ENCODE results near the gene OOSP4A.

The OOSP4A gene

DNA sequence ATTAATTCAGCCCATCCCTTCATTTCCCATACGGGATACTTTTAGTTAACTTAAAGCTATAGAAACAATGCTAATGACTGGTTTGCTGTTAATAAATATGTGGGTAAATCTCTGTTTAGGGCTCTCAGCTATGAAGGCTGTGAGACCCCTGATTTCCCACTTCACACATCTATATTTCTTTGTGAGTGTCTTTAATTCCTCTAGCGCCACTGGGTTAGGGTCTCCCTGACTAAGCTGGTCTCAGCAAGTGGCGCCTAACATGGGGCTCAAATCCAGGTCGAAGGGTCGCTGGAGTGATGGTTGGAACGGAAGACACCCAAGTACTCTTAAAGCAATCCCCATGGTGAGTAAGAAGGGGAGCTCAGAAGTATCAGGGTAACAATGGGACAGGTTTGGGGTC is 40.0 kb upstream of the OOSP4A start:
- Histone ChIP-seq H3F3A (ENCODE audit: insufficient read depth, low read length) (no peaks in the 10 kb centered on the region), H3K79me2 (ENCODE audit: low read length) (no peaks in the 10 kb centered on the region), H4K20me1 (ENCODE audit: insufficient read depth, low read length) (no peaks in the 10 kb centered on the region), H3K9me2 (replicated peaks; ENCODE audit: insufficient read depth, low read length) (no peaks in the 10 kb centered on the region), H3K4me3 (ENCODE audit: low read length) (no peak overlapping the region), H3K9me3 (replicated peaks; ENCODE audit: insufficient read depth, low read length) (no peaks in the 10 kb centered on the region), H3K27me3 (replicated peaks; ENCODE audit: insufficient read depth, low read length) (no peaks in the 10 kb centered on the region), H3K36me3 (replicated peaks; ENCODE audit: insufficient read depth, low read length) (no peaks in the 10 kb centered on the region), H2AFZ (ENCODE audit: low read length) (no peak overlapping the region), H3K27ac (ENCODE audit: low read length) (no peak overlapping the region), H3K4me2 (ENCODE audit: low read depth, low read length) (no peak overlapping the region), H3K9ac (ENCODE audit: low read length) (no peak overlapping the region), H3K4me1 (ENCODE audit: low read length) (0 out of 2 replicates have a peak, but pooled peaks cover 2% of the 10 kb centered on the region)
- TF ChIP-seq EZH2phosphoT487 (IDR thresholded peaks at IDR 0.05; ENCODE audit: low read length) = no peak
- TF ChIP-seq EZH2 (optimal IDR thresholded peaks at IDR 0.05; ENCODE audit: low read depth, low read length) = no peak
- TF ChIP-seq, protein P1, sequence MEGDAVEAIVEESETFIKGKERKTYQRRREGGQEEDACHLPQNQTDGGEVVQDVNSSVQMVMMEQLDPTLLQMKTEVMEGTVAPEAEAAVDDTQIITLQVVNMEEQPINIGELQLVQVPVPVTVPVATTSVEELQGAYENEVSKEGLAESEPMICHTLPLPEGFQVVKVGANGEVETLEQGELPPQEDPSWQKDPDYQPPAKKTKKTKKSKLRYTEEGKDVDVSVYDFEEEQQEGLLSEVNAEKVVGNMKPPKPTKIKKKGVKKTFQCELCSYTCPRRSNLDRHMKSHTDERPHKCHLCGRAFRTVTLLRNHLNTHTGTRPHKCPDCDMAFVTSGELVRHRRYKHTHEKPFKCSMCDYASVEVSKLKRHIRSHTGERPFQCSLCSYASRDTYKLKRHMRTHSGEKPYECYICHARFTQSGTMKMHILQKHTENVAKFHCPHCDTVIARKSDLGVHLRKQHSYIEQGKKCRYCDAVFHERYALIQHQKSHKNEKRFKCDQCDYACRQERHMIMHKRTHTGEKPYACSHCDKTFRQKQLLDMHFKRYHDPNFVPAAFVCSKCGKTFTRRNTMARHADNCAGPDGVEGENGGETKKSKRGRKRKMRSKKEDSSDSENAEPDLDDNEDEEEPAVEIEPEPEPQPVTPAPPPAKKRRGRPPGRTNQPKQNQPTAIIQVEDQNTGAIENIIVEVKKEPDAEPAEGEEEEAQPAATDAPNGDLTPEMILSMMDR (IDR thresholded peaks at IDR 0.05; ENCODE audit: low read length) = no peak
- DNase-seq = no peak

DNA sequence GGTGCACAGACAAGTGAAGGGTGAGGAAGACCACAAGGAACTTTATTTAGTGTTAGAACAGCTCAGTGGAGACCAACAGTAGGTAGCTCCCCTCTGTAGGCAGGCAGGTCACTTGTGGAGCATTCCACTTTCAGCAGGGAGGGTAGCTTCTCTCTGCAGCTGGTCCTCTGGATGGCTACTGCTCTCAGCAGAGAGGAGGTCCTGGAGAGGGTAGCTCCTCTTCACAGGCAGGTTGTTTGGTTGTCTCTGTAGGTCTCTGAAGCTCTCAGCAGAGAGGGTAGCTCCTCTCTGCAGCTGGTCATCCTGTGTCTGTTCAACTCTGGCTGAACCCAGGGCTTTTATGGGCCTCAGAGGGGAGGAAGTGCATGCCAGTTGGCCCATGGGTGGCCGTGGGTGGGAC is 32.1 kb upstream of the OOSP4A start:
- Histone ChIP-seq H3K79me2 (ENCODE audit: low read length) (no peaks in the 10 kb centered on the region), H3K36me3 (replicated peaks; ENCODE audit: insufficient read depth, low read length) (no peaks in the 10 kb centered on the region), H4K20me1 (ENCODE audit: insufficient read depth, low read length) (no peaks in the 10 kb centered on the region), H3K9me2 (replicated peaks; ENCODE audit: insufficient read depth, low read length) (no peaks in the 10 kb centered on the region), H3K27me3 (replicated peaks; ENCODE audit: insufficient read depth, low read length) (no peaks in the 10 kb centered on the region), H2AFZ (ENCODE audit: low read length) (no peak overlapping the region), H3K4me3 (ENCODE audit: low read length) (no peak overlapping the region), H3K9ac (ENCODE audit: low read length) (no peak overlapping the region), H3K4me1 (ENCODE audit: low read length) (no peaks in the 10 kb centered on the region), H3F3A (ENCODE audit: insufficient read depth, low read length) (no peaks in the 10 kb centered on the region), H3K9me3 (replicated peaks; ENCODE audit: insufficient read depth, low read length) (no peaks in the 10 kb centered on the region), H3K27ac (ENCODE audit: low read length) (no peak overlapping the region), H3K4me2 (ENCODE audit: low read depth, low read length) (no peak overlapping the region)
- DNase-seq = no peak
- TF ChIP-seq EZH2 (optimal IDR thresholded peaks at IDR 0.05; ENCODE audit: low read depth, low read length) (no peak), EZH2phosphoT487 (IDR thresholded peaks at IDR 0.05; ENCODE audit: low read length) (no peak)
- TF ChIP-seq, protein P1 (IDR thresholded peaks at IDR 0.05; ENCODE audit: low read length) = no peak

DNA sequence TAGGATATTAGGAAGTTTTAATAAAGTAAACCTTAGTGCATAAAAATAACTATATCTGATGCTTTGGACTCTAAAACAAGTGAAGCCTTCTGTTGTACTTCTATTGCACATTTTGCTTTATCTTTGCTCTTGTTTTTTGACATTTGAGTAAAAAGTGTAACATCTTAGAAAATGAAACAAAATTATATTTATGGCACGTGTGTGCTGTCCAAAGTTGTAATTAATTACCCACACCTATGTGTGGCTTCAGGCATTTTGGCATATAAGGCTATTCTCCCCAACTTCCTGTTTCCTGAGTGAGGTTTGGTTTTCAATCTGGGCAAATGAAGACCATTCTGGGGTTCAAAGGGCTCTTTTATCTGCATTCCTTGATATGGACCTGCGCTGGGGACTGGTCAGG is 25.7 kb upstream of the OOSP4A start, which contains the start of gene OOSP1:
OOSP1 (plus strand) TSS at position 301 of the 400 bp plus-strand sequence; CDS start at position 324, 23 bp downstream.
- no peak for DNase-seq
- H3F3A ChIP-seq (ENCODE audit: insufficient read depth, low read length) = no peaks in the 10 kb centered on the region
- no peak within 1 kb of the TSS for H2AFZ ChIP-seq (ENCODE audit: low read length)
- H3K4me2 ChIP-seq (ENCODE audit: low read depth, low read length) = no peak within 1 kb of the TSS
- H3K27me3 ChIP-seq (replicated peaks; ENCODE audit: insufficient read depth, low read length) = no peaks in the 10 kb centered on the region
- no peaks in the 10 kb centered on the region for H3K36me3 ChIP-seq (replicated peaks; ENCODE audit: insufficient read depth, low read length)
- H4K20me1 ChIP-seq (ENCODE audit: insufficient read depth, low read length) = no peaks in the 10 kb centered on the region
- H3K4me1 ChIP-seq (ENCODE audit: low read length) = no peaks in the 10 kb centered on the region
- no peak within 1 kb of the TSS for H3K27ac ChIP-seq (ENCODE audit: low read length)
- no peak within 1 kb of the TSS for H3K4me3 ChIP-seq (ENCODE audit: low read length)
- no peaks in the 10 kb centered on the region for H3K79me2 ChIP-seq (ENCODE audit: low read length)
- H3K9me2 ChIP-seq (replicated peaks; ENCODE audit: insufficient read depth, low read length) = no peaks in the 10 kb centered on the region
- H3K9me3 ChIP-seq (replicated peaks; ENCODE audit: insufficient read depth, low read length) = no peaks in the 10 kb centered on the region
- no peak within 1 kb of the TSS for H3K9ac ChIP-seq (ENCODE audit: low read length)
- TF ChIP-seq EZH2phosphoT487 (IDR thresholded peaks at IDR 0.05; ENCODE audit: low read length) (no peak), EZH2 (optimal IDR thresholded peaks at IDR 0.05; ENCODE audit: low read depth, low read length) (no peak)
- TF ChIP-seq, protein P1 (IDR thresholded peaks at IDR 0.05; ENCODE audit: low read length) = no peak

All from MM.1S (cell line).